Measurements from ENCODE around the gene KCP. TPM values are rescaled to one million over a fixed set of nuclear protein-coding genes. Genes with fewer than 3 reads are reported as not detected.

The KCP gene
- polyA plus RNA-seq, 3 donors, result 0.11 to 0.16 TPM; not detected in 1

DNA sequence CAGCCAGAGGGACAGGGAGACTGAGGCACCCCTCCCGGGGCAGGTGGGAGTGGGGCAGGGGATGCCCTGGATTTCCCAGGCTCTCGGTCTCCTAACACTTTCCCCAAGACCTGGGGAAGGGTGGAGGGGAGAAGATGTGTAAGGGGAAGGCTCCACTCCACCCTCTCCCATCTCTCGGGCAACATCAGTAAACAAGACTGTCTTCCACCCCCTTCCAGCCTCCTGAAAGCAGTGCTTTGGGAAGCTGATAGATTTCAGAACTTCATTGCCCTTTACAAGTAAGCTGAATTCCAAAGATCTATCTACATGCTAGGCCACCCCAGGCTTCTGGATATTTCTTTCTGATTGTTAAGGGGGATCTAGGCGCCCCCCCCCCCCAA lies 76.6 kb downstream of the KCP start:
- no peak for DNase-seq
- no peaks in the 10 kb centered on the region for H3K9me3 ChIP-seq (replicated peaks in 1 of 2; ENCODE audit: control insufficient read depth in 1 of 2, insufficient read depth in 1 of 2, low read length in 2 of 2)
- intact Hi-C loops (cut with micrococcal nuclease), result no loop called here
- no peak overlapping the region for H2AFZ ChIP-seq (ENCODE audit: insufficient read depth, low read depth, low read length, poor library complexity, severe bottlenecking)
- WGBS (ENCODE audit: insufficient coverage), result no CpG with 5 or more reads among the region's 4 CpGs
- no peak overlapping the region for H3K4me3 ChIP-seq (replicated peaks in 1 of 3; ENCODE audit: low read depth in 2 of 3, low read length in 3 of 3)
- H3K36me3 Mint-ChIP-seq, result peaks cover 0 to 3% of the 10 kb centered on the region in 2 donors
- H3K36me3 ChIP-seq (replicated peaks in 1 of 2; ENCODE audit: control insufficient read depth in 1 of 2, insufficient read depth in 2 of 2, low read length in 2 of 2), result no peaks in the 10 kb centered on the region
- peaks cover 0 to 18% (median 6%) of the 10 kb centered on the region in 7 donors for H3K9me3 Mint-ChIP-seq
- peaks cover 20% of the 10 kb centered on the region for H3K4me1 Mint-ChIP-seq
- peaks cover 32 to 52% of the 10 kb centered on the region in 2 donors for H3K27me3 ChIP-seq (ENCODE audit: control insufficient read depth in 2 of 2, insufficient read depth in 2 of 2, low read length in 2 of 2)
- H3K4me3 Mint-ChIP-seq, result peak overlapping the region in 1 of 2 donors; percentile 46
- H4K20me1 ChIP-seq (ENCODE audit: insufficient read depth, low read length), result no peaks in the 10 kb centered on the region
- H3K9ac ChIP-seq (ENCODE audit: insufficient read depth, low read length, poor library complexity, severe bottlenecking), result no peak overlapping the region
- H3K27ac ChIP-seq (ENCODE audit: low read depth in 1 of 2, low read length in 2 of 2), result no peak overlapping the region
- H3K27ac Mint-ChIP-seq, result no peak overlapping the region
- peaks cover 51 to 61% (median 54%) of the 10 kb centered on the region in 3 donors for H3K27me3 Mint-ChIP-seq (ENCODE audit: low read depth in 3 of 3)
- no peak overlapping the region for H3K4me2 ChIP-seq (replicated peaks; ENCODE audit: extremely low read depth, low read length, poor library complexity, severe bottlenecking)
- peaks cover 16 to 22% of the 10 kb centered on the region in 2 donors for H3K4me1 ChIP-seq (ENCODE audit: control insufficient read depth in 1 of 2, insufficient read depth in 2 of 2, low read length in 2 of 2)
- no peak for TF ChIP-seq CTCF (IDR thresholded peaks at IDR 0.05)
- H3K79me2 ChIP-seq (ENCODE audit: insufficient read depth, low read length), result no peaks in the 10 kb centered on the region

- H3K9ac ChIP-seq (ENCODE audit: insufficient read depth, low read length, poor library complexity, severe bottlenecking), result no peak overlapping the region
- H3K27me3 ChIP-seq (ENCODE audit: control insufficient read depth in 2 of 2, insufficient read depth in 2 of 2, low read length in 2 of 2), result peaks cover 34 to 54% of the 10 kb centered on the region in 2 donors
- no peak overlapping the region for H2AFZ ChIP-seq (ENCODE audit: insufficient read depth, low read depth, low read length, poor library complexity, severe bottlenecking)
- intact Hi-C loops (cut with micrococcal nuclease), result no loop called here
- Mint-ChIP-seq H3K9me3 (peaks cover 0 to 18% (median 6%) of the 10 kb centered on the region in 7 donors), H3K36me3 (peaks cover 0 to 3% of the 10 kb centered on the region in 2 donors), H3K27ac (no peak overlapping the region), H3K4me3 (peak overlapping the region in 1 of 2 donors; percentile 67), H3K27me3 (ENCODE audit: low read depth in 3 of 3) (peaks cover 57 to 67% (median 57%) of the 10 kb centered on the region in 3 donors), H3K4me1 (peaks cover 20% of the 10 kb centered on the region)
- no peak overlapping the region for H3K27ac ChIP-seq (ENCODE audit: low read depth in 1 of 2, low read length in 2 of 2)
- no peaks in the 10 kb centered on the region for H3K9me3 ChIP-seq (replicated peaks in 1 of 2; ENCODE audit: control insufficient read depth in 1 of 2, insufficient read depth in 1 of 2, low read length in 2 of 2)
- H3K4me3 ChIP-seq (replicated peaks in 1 of 3; ENCODE audit: low read depth in 2 of 3, low read length in 3 of 3), result no peak overlapping the region
- no peaks in the 10 kb centered on the region for H3K79me2 ChIP-seq (ENCODE audit: insufficient read depth, low read length)
- no peak for DNase-seq
- WGBS (ENCODE audit: insufficient coverage), result 31% methylated on average over 7 of the region's 13 CpGs
- H3K4me1 ChIP-seq (ENCODE audit: control insufficient read depth in 1 of 2, insufficient read depth in 2 of 2, low read length in 2 of 2), result peaks cover 16 to 22% of the 10 kb centered on the region in 2 donors
- no peak for TF ChIP-seq CTCF (IDR thresholded peaks at IDR 0.05)
- H4K20me1 ChIP-seq (ENCODE audit: insufficient read depth, low read length), result no peaks in the 10 kb centered on the region
- H3K36me3 ChIP-seq (replicated peaks in 1 of 2; ENCODE audit: control insufficient read depth in 1 of 2, insufficient read depth in 2 of 2, low read length in 2 of 2), result no peaks in the 10 kb centered on the region
- no peak overlapping the region for H3K4me2 ChIP-seq (replicated peaks; ENCODE audit: extremely low read depth, low read length, poor library complexity, severe bottlenecking)
Observed at GRCh38 chr7:128833148-128833945, 77.2 kb downstream of the KCP start.

Measured in CD14-positive monocyte (primary cell).